H9 (cell line): ENCODE data around the gene POLR2H. TPM values are rescaled to one million over a fixed set of nuclear protein-coding genes. Genes with fewer than 3 reads are reported as not detected.

Source experiments
- DNase-seq: peaks from one replicate; pipeline ENCODE4 v3.0.0-alpha.2; 2017
- H2AFZ ChIP-seq: one replicate; pipeline ENCODE4 v1.6.1; 2013; ENCODE audit warnings: mild to moderate bottlenecking, low read length, control low read depth, moderate library complexity
- H2AK5ac ChIP-seq: 2 replicates; pipeline ENCODE4 v1.6.1; 2013; ENCODE audit warnings: low read length, control low read depth, mixed read lengths; ENCODE audit not compliant: insufficient read length
- H2BK120ac ChIP-seq: one replicate; pipeline ENCODE4 v1.6.1; 2013; ENCODE audit warnings: low read depth, mild to moderate bottlenecking, low read length, control low read depth, inconsistent platforms; ENCODE audit not compliant: poor library complexity, severe bottlenecking
- H2BK12ac ChIP-seq: 2 replicates; pipeline ENCODE4 v1.6.1; 2013; ENCODE audit warnings: low read length, control low read depth, mixed read lengths, low read depth; ENCODE audit not compliant: insufficient read length
- H2BK15ac ChIP-seq: 2 replicates; pipeline ENCODE4 v1.6.1; 2013; ENCODE audit warnings: low read depth, low read length, control low read depth
- H2BK20ac ChIP-seq: one replicate; pipeline ENCODE4 v1.6.1; 2013; ENCODE audit warnings: low read depth, mild to moderate bottlenecking, low read length, control low read depth, inconsistent platforms; ENCODE audit not compliant: poor library complexity, severe bottlenecking
- H2BK5ac ChIP-seq: 2 replicates; pipeline ENCODE4 v1.6.1; 2013; ENCODE audit warnings: low read length, control low read depth, mixed read lengths; ENCODE audit not compliant: insufficient read length
- H3K14ac ChIP-seq: 2 replicates; pipeline ENCODE4 v1.6.1; 2013; ENCODE audit warnings: low read length, control low read depth; ENCODE audit not compliant: insufficient read depth
- H3K18ac ChIP-seq: 2 replicates; pipeline ENCODE4 v1.6.1; 2013; ENCODE audit warnings: low read depth, mild to moderate bottlenecking, mixed read lengths, low read length, control low read depth; ENCODE audit not compliant: insufficient read length
- H3K23ac ChIP-seq: 2 replicates; pipeline ENCODE4 v1.6.1; 2013; ENCODE audit warnings: low read length, control low read depth, mixed read lengths, low read depth; ENCODE audit not compliant: insufficient read length
- H3K23me2 ChIP-seq: 2 replicates; pipeline ENCODE4 v1.6.1; 2013; ENCODE audit warnings: low read depth, mild to moderate bottlenecking, mixed read lengths, low read length, control low read depth; ENCODE audit not compliant: insufficient read length, poor library complexity, severe bottlenecking
- H3K27ac ChIP-seq: 2 replicates; pipeline ENCODE4 v1.5.1; 2013; ENCODE audit warnings: low read length, control low read depth, mixed read lengths, low read depth; ENCODE audit not compliant: insufficient read length
- H3K27me3 ChIP-seq: 2 replicates; pipeline ENCODE4 v1.6.1; 2013; ENCODE audit warnings: low read length, control low read depth, inconsistent platforms; ENCODE audit not compliant: insufficient read depth
- H3K4ac ChIP-seq: 2 replicates; pipeline ENCODE4 v1.6.1; 2013; ENCODE audit warnings: low read depth, mild to moderate bottlenecking, control low read depth, inconsistent platforms, low read length, moderate library complexity
- H3K4me1 ChIP-seq: 2 replicates; pipeline ENCODE4 v1.6.1; 2013; ENCODE audit warnings: low read length, control low read depth, inconsistent platforms; ENCODE audit not compliant: insufficient read depth
- H3K4me2 ChIP-seq: 2 replicates; pipeline ENCODE4 v1.6.1; 2013; ENCODE audit warnings: low read length, control low read depth, mixed read lengths; ENCODE audit not compliant: insufficient read length, insufficient read depth
- H3K56ac ChIP-seq: 2 replicates; pipeline ENCODE4 v1.6.1; 2013; ENCODE audit warnings: low read depth, mild to moderate bottlenecking, mixed read lengths, low read length, control low read depth; ENCODE audit not compliant: insufficient read length
- H3K79me1 ChIP-seq: 2 replicates; pipeline ENCODE4 v1.6.1; 2013; ENCODE audit warnings: low read depth, mild to moderate bottlenecking, moderate library complexity, low read length, control low read depth, inconsistent platforms; ENCODE audit not compliant: insufficient read depth, poor library complexity, severe bottlenecking
- H3K79me2 ChIP-seq: 2 replicates; pipeline ENCODE4 v1.6.1; 2013; ENCODE audit warnings: low read length, control low read depth, inconsistent platforms; ENCODE audit not compliant: insufficient read depth
- H3K9ac ChIP-seq: 2 replicates; pipeline ENCODE4 v1.6.1; 2013; ENCODE audit warnings: low read length, control low read depth, mixed read lengths; ENCODE audit not compliant: insufficient read length; ENCODE audit errors: extremely low read depth
- H3K9me3 ChIP-seq: one replicate; pipeline ENCODE4 v1.6.1; 2013; ENCODE audit warnings: low read depth, low read length, inconsistent platforms; ENCODE audit not compliant: control insufficient read depth
- H3T11ph ChIP-seq: one replicate; pipeline ENCODE4 v1.6.1; 2013; ENCODE audit warnings: mild to moderate bottlenecking, low read length, control low read depth, inconsistent platforms
- H4K20me1 ChIP-seq: one replicate; pipeline ENCODE4 v1.6.1; 2013; ENCODE audit not compliant: control insufficient read depth, insufficient read length, insufficient read depth
- H4K5ac ChIP-seq: 2 replicates; pipeline ENCODE4 v1.6.1; 2013; ENCODE audit warnings: low read depth, mild to moderate bottlenecking, mixed read lengths, low read length, control low read depth; ENCODE audit not compliant: insufficient read length
- H4K8ac ChIP-seq: replicated peaks from 2 replicates; pipeline ENCODE4 v1.6.1; 2013; ENCODE audit warnings: low read length, control low read depth, mixed read lengths, low read depth; ENCODE audit not compliant: insufficient read length
- H4K91ac ChIP-seq: 2 replicates; pipeline ENCODE4 v1.6.1; 2013; ENCODE audit warnings: low read depth, mild to moderate bottlenecking, moderate library complexity, mixed read lengths, low read length, control low read depth; ENCODE audit not compliant: insufficient read length
- H3K27ac Mint-ChIP-seq, 3 experiments: 2 replicates in 2 of 3; 3 replicates in 1 of 3; pipeline ENCODE4 v1.8.0; 2020 to 2021; ENCODE audit warnings: mixed read lengths in 3 of 3, mild to moderate bottlenecking in 1 of 3, moderate library complexity in 1 of 3
- H3K27me3 Mint-ChIP-seq: 2 replicates; pipeline ENCODE4 v1.8.0; 2021; ENCODE audit warnings: low read depth, mild to moderate bottlenecking, moderate library complexity, mixed read lengths
- H3K36me3 Mint-ChIP-seq, 3 experiments: 2 replicates in 2 of 3; 3 replicates in 1 of 3; pipeline ENCODE4 v1.8.0; 2020 to 2021; ENCODE audit warnings: low read depth in 3 of 3, mixed read lengths in 3 of 3; ENCODE audit not compliant: insufficient read depth in 1 of 3
- H3K4me1 Mint-ChIP-seq, 2 experiments: 2 replicates each; pipeline ENCODE4 v1.8.0; 2020; ENCODE audit warnings: mixed read lengths in 2 of 2
- H3K4me3 Mint-ChIP-seq, 2 experiments: 2 replicates in 1 of 2; 3 replicates in 1 of 2; pipeline ENCODE4 v1.8.0; 2020 to 2021; ENCODE audit warnings: mild to moderate bottlenecking in 2 of 2, mixed read lengths in 2 of 2, moderate library complexity in 1 of 2
- H3K9me3 Mint-ChIP-seq, 2 experiments: 2 replicates in 1 of 2; 3 replicates in 1 of 2; pipeline ENCODE4 v1.8.0; 2020; ENCODE audit warnings: mild to moderate bottlenecking in 2 of 2, mixed read lengths in 2 of 2, moderate library complexity in 1 of 2
- CTCF ChIP-seq: fragments of 200-600 bp; sonication (generic); conservative IDR thresholded peaks from 3 replicates; pipeline ENCODE4 v1.8.0; 2021; ENCODE audit warnings: antibody characterized with exemption, mild to moderate bottlenecking
- WGBS: extraction: QIAGEN DNeasy Blood & Tissue Kit; methylation state at CpG from one replicate; pipeline ENCODE4 v1.1.7; 2013; ENCODE audit warnings: missing lambda C conversion rate, low lambda C conversion rate, mixed read lengths; ENCODE audit not compliant: insufficient read length; ENCODE audit errors: extremely low coverage; 5-methylcytosine and 5-hydroxymethylcytosine counted together
- total RNA-seq: library from RNA; stranded (reverse); gene quantifications from 2 replicates; pipeline ENCODE4 v1.2.1, GENCODE V29; 2021

Gene POLR2H
- total RNA-seq, 1 experiment from 2014 or later = 115 TPM

DNA sequence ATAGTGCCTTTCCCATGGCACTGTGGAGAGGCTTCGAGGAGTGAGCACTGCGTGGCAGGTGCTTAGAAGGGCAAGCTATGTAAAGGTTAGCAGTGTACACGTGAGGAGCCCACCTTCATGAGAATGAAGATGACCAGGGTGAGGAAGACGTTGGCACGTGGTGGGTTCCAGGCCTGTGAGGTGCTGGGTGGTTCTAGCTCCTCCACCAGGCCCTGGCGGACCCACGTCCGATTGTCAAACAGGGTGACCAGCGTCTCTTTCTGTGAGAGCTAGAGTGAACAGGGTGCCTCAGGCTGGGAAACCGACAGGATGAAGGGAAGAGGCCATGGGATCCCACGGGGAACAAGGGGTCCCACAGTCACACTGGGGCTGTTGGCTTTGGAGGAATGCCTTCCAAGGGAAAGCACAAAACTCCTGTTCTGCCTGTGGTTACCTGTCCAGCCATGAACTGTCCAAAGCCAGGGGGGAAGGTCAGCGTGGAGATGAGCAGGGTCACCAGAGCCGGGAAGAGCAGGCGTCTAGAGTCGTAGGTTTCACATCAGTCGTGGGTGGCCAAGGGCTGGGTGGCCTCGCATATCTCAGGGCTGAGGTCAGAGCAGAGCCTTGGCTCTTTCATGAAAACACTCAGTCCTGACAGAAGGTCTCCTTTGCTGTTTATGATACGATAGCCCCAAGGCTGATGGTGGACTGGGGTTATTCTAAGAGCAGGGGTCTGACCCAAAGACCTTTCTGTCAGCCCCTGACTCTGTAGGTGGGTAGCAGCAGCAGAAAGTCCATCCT lies 6.1 kb upstream of the POLR2H start:
- Histone ChIP-seq H2BK15ac (no peak overlapping the region), H3K9ac (no peak overlapping the region), H3K18ac (no peak overlapping the region), H3K14ac (no peak overlapping the region), H2BK12ac (no peak overlapping the region), H3K4me2 (no peak overlapping the region), H3K4ac (no peak overlapping the region), H2BK5ac (no peak overlapping the region), H3K23me2 (peaks cover 5% of the 10 kb centered on the region), H2AK5ac (no peak overlapping the region), H4K5ac (no peak overlapping the region), H3K27ac (no peak overlapping the region), H3K9me3 (no peaks in the 10 kb centered on the region), H4K20me1 (no peaks in the 10 kb centered on the region), H3K4me1 (peaks cover 2% of the 10 kb centered on the region; the same call in 1 of the 2 replicates), H3K23ac (no peak overlapping the region), H4K91ac (no peak overlapping the region), H2BK20ac (no peak overlapping the region), H2AFZ (no peak overlapping the region), H3T11ph (no peak overlapping the region), H3K27me3 (no peaks in the 10 kb centered on the region), H3K79me2 (no peaks in the 10 kb centered on the region; the same call in 1 of the 2 replicates), H4K8ac (no peak overlapping the region), H2BK120ac (no peak overlapping the region), H3K79me1 (no peaks in the 10 kb centered on the region), H3K56ac (no peak overlapping the region)
- H3K9me3 Mint-ChIP-seq = no peaks in the 10 kb centered on the region; a peak in 1 of 5 replicates
- no peak for DNase-seq
- no peak overlapping the region; a peak in 1 of 5 replicates for H3K4me3 Mint-ChIP-seq
- H3K4me1 Mint-ChIP-seq = peaks cover 20 to 30% of the 10 kb centered on the region in 2 experiments
- H3K36me3 Mint-ChIP-seq = peaks cover 22 to 61% (median 54%) of the 10 kb centered on the region in 3 experiments; a peak in 6 of 7 replicates
- TF ChIP-seq CTCF = no peak
- WGBS = no CpG with 5 or more reads among the region's 18 CpGs
- peaks cover 4% of the 10 kb centered on the region for H3K27me3 Mint-ChIP-seq
- peak overlapping the region in 1 of 3 experiments; percentile 42; a peak in 1 of 7 replicates for H3K27ac Mint-ChIP-seq
